Occipital lobe (tissue), 2 donors: ENCODE measurements around the gene ARHGAP21. TPM values are rescaled to one million over a fixed set of nuclear protein-coding genes. Genes with fewer than 3 reads are reported as not detected.
A peak's percentile ranks its signal among the peaks of the same experiment; 100 is the strongest.
"Not testable (repeated sequence)": the region's sequence is repeated elsewhere in the genome, so short reads cannot be mapped to it uniquely, and the experiment has no call there.

Experiments
- DNase-seq: peaks from one replicate; lab custom pipeline; 2025; lab: John Stamatoyannopoulos, UW
- total RNA-seq: library from RNA; depleted of rRNA; stranded (reverse); fragments of >200 nt; gene quantifications from one replicate; pipeline ENCODE4 v1.2.3, GENCODE V29; 2014

Gene ARHGAP21
- total RNA-seq, result 338 TPM

DNA sequence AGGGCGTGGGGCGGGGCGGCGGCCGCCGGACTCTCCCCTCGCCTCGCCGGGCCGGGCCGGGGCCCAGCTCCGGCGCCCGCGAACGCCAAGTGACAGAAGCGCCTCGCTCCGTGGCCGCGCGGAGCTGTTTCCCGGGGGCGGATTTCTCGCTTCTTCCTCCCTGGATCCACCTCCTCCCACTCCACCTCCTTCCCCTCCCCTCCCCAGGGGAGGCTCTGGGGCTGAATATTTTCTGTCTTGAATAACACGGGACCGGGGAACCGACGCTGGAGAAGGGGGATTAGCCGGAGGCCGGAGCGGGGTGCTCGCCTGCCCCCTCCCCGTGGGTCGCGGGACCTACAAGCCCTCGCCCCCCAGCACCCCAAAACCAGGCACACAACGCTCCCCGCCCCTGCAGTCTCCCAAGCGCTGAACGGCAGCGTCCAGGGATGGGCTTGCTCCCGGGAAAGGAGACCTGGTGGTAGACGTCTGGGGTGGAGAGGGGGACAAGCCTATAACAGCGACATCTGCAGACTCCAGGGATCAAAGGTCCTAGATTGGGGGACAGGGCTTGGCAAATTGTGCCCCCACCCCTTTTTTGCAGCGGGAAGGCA, at the start of gene ARHGAP21:
Gene ARHGAP21 (minus strand): TSS at position 100 of the 593 bp plus-strand sequence. CDS start 1,988 bp downstream, outside the sequence.
- DNase-seq, result peak; percentile 69

GRCh38 chr10:24771943-24772694, 48.4 kb upstream of the ARHGAP21 start:
- DNase-seq, result no peak

- not testable (repeated sequence) for DNase-seq
Measured at GRCh38 chr10:24764991-24765390, 41.3 kb upstream of the ARHGAP21 start.

GRCh38 chr10:24762966-24763623, 39.4 kb upstream of the ARHGAP21 start:
- no peak for DNase-seq

GRCh38 chr10:24762161-24762924, 38.7 kb upstream of the ARHGAP21 start:
- no peak for DNase-seq

DNA sequence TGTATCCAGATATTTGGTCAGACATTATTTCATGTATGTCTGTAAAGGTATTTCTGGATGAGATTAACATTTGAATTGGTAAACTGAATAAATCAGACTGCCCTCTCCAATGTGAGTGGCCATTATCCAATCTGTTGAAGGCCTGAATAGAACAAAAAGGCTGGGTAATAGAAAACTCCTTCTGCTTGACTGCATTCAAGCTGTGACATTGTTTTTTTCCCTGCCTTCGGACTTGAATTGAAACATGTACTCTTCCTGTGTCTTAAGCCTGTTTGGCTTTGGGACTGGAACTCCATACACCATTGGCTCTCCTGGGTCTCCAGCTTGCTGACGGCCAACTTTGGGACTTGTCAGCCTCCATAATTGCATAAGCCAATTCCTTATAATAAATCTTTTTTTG, 36.0 kb upstream of the ARHGAP21 start:
- DNase-seq, result no peak

- DNase-seq, result not testable (repeated sequence)
Measured at GRCh38 chr10:24758254-24758653, 34.6 kb upstream of the ARHGAP21 start.

DNA sequence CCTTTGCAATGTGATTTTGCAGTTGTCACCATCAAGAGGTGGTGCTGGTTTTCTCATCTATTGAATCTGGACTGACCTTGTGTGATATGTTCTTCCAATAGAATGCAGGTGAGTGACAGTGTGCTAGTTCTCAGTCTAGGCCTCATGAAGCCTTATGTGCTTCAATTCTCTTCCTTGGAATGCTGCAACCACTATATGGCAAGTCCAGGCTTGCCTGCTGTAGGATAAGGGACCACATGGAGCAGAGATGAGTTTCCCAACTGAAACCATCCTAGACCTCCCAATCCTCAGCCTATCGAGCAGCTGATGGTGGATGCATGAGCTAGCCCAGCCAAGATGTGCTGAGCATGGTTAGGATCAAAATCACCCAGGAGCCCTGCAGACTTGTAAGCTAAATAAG, 32.6 kb upstream of the ARHGAP21 start:
- no peak for DNase-seq

DNA sequence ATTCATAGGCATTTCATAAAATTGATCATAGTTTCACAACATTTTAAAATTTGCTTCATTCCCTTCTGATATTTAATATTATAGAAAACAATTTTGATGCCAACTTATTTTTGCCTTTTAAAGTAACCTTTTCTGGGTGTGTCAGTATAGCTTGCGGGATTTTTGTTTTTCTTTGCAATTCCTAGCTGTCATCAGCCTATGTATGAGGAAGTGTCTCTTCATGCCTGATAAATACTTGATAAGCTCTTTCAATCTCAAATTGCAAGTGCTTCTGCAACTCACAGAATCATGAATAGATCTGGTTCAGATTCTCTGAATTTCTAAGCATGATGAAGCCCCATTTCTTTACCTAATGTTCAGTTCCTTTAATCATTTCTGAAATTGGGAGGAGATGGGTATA, 28.0 kb upstream of the ARHGAP21 start:
- no peak for DNase-seq

DNA sequence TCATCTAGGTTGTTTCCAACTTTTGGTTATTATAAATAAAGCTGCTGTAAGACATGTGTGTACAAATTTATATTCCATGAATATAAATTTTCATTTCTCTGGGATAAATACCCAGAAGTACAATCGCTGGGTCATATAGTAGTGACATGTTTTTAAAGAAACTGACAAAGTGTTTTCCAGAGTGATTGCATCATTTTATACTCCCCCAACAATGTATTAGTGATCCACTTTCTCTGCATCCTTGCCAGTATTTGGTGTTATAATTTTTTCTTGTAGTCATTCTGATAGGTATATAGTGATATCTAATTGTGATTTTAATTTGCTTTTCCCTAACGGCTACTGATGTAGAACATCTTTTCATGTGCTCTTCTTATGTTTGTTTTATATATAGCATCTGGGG, 27.0 kb upstream of the ARHGAP21 start:
- DNase-seq, result no peak

DNA sequence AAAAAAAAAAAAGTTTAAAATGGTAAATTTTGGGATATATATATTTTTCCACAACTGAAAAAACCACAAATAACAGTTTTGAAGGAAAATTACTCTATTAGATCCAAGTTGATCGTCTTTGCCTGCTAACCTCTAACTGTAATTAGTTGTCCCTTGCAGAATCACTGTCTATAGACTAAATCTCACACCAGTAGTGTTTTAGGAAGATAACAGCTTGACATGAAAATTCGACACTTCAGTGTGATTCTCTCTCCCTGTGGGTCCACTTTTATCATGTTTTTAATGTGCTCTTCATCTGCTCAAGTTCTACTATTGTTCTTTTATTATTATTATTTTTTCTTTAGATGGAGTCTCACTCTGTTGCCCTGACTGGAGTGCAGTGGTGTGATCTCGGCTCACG, 24.5 kb upstream of the ARHGAP21 start:
- no peak for DNase-seq

GRCh38 chr10:24744946-24745345, 21.3 kb upstream of the ARHGAP21 start:
- DNase-seq, result peak; percentile 5

DNA sequence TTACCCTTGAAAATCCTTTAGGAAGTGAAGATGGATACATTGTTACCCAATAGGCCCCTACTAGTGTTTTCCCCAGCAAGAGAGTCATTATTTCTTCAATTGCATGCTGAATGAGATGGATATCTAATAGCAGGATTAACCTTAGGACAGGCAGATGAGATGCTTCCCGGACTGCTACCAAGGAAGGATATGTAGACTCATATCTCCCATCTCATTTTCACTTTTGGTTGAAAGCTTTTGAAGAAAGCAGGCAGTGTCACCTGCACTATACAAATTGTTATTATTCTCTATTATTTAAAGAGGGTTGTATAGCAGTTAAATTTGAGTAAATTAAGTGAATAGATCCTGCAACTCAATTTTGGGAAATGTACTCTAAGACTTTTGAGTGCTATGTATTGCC, 17.0 kb upstream of the ARHGAP21 start:
- DNase-seq, result no peak

- DNase-seq, result no peak
Measured at GRCh38 chr10:24737001-24737400, 13.3 kb upstream of the ARHGAP21 start.

GRCh38 chr10:24731942-24732341, 8.3 kb upstream of the ARHGAP21 start:
- no peak for DNase-seq

GRCh38 chr10:24730811-24731210, 7.1 kb upstream of the ARHGAP21 start:
- DNase-seq, result no peak

DNA sequence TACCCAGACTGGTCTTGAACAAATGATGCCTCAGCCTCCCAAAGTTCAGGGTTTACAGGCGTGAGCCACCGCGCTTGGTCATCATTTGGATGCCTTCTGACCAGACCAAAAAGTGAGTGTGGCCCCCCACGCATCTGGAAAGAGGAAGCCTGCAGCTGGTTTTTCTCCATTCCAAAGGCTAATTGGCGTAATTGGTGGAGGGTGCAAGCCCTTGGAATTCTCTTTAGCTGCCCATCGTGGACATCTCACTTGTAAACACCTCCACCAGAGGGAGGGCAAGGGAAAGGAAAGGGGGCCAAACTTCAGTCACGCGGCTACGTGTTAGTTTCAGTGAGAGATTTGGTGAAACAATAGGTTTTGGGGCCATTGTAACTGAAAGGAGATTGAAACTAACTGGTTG, 4.1 kb upstream of the ARHGAP21 start:
- no peak for DNase-seq

- no peak for DNase-seq
Measured at GRCh38 chr10:24726626-24727025, 2.9 kb upstream of the ARHGAP21 start.

GRCh38 chr10:24726029-24726428, 2.3 kb upstream of the ARHGAP21 start:
- DNase-seq, result not testable (repeated sequence)

GRCh38 chr10:24724381-24725228, 918 bp upstream of the ARHGAP21 start:
- DNase-seq, result peak; percentile 99

- no peak for DNase-seq
Measured at GRCh38 chr10:24723386-24723787, 300 bp downstream of the ARHGAP21 start.
